GM23248 (cell line): ENCODE measurements around the gene TOP3A.

Experiments used
- EZH2 ChIP-seq: fragments of 200-600 bp; sonication (generic); IDR thresholded peaks from 2 replicates; pipeline ENCODE4 v1.6.1; 2018; ENCODE audit warnings: antibody characterized with exemption, mild to moderate bottlenecking; ENCODE audit not compliant: insufficient read depth, poor library complexity, severe bottlenecking
- EZH2phosphoT487 ChIP-seq: fragments of 200-600 bp; sonication (generic); IDR thresholded peaks from 2 replicates; pipeline ENCODE4 v1.6.1; 2018; ENCODE audit warnings: antibody characterized with exemption, moderate library complexity, mild to moderate bottlenecking, low read depth; ENCODE audit not compliant: insufficient read depth

DNA sequence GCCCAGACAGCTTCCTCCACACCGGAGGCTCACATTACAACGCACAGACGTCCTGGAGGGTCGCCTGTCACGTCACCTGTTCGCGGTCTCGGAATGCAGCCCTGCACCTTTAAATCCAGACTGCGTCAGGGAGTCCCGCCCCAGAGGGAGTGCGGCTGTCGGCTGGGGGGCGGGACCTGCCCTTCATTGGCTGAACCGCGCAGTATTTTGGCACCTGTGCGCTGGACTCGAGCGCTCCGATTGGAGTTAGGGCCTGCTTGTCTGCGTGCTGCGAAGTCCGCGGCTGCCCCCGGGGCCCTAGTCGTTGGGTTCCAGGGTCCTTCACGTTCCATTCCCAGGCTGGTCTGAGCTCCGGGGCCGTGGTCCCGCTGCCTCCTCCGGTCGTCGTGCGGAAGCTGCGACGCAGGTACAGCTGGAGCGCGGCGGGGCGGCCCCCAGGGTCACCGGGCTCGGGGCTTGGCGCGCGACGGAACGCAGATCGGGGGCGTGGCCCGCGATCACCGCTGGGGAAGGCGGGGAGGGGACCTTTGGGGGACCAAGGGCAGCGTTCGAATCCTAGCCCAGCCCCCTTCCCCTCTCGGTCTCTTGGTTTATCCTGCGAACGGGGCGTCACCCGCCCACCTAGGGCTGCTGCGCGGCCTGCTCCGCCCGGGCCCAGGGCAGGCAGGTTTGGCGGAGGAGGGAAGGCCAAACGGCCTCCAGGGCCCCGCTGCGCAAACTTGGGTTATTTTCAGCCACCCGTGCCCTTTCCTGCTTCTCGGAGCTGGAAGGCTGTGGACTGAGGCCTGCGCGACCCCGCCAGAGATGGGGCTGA is 54.3 kb downstream of the TOP3A start, which contains the start of gene MIEF2:
- TF ChIP-seq EZH2: no peak
- TF ChIP-seq EZH2phosphoT487: no peak
